SU-DHL-6 (cell line): ENCODE data around the gene RAB3GAP2.

Source experiments
- H2AFZ ChIP-seq: fragments of 200-600 bp; sonication (generic); 2 replicates; pipeline ENCODE4 v1.6.1; 2014; ENCODE audit warnings: low read depth, mild to moderate bottlenecking, moderate library complexity, mixed read lengths, antibody characterized with exemption, low read length; ENCODE audit not compliant: severe bottlenecking
- H3F3A ChIP-seq: fragments of 200-600 bp; shearing (Covaris generic); 2 replicates; pipeline ENCODE4 v1.6.0; 2016; ENCODE audit warnings: antibody characterized with exemption, mild to moderate bottlenecking; ENCODE audit not compliant: insufficient read depth
- H3K27ac ChIP-seq: fragments of 200-600 bp; sonication (generic); 2 replicates; pipeline ENCODE4 v1.5.1; 2016; ENCODE audit warnings: low read depth, mild to moderate bottlenecking, low read length, moderate library complexity, mixed read lengths
- H3K27me3 ChIP-seq: fragments of 200-600 bp; sonication (generic), shearing (Covaris generic); 2 replicates; pipeline ENCODE4 v1.6.0; 2014; ENCODE audit warnings: mild to moderate bottlenecking, low read length
- H3K36me3 ChIP-seq: fragments of 200-600 bp; sonication (generic); 2 replicates; pipeline ENCODE4 v1.6.1; 2014; ENCODE audit warnings: mild to moderate bottlenecking, low read length, mixed read lengths
- H3K4me2 ChIP-seq: fragments of 300-600, 200-600 bp; shearing (Covaris generic), sonication (generic); 2 replicates; pipeline ENCODE4 v1.6.0; 2014; ENCODE audit warnings: low read length, low read depth, mild to moderate bottlenecking; ENCODE audit not compliant: poor library complexity, severe bottlenecking
- H3K4me3 ChIP-seq: fragments of 200-600 bp; sonication (generic); 2 replicates; pipeline ENCODE4 v1.5.1; 2014; ENCODE audit warnings: antibody characterized with exemption, low read length, mild to moderate bottlenecking, mixed read lengths; ENCODE audit not compliant: insufficient read depth, poor library complexity, severe bottlenecking
- H3K79me2 ChIP-seq: fragments of 200-600 bp; sonication (generic); 2 replicates; pipeline ENCODE4 v1.6.1; 2014; ENCODE audit warnings: mild to moderate bottlenecking, low read length, moderate library complexity; ENCODE audit not compliant: insufficient read depth
- H3K9ac ChIP-seq: fragments of 200-600 bp; sonication (generic); 2 replicates; pipeline ENCODE4 v1.7.0; 2014; ENCODE audit warnings: mild to moderate bottlenecking, low read length
- H3K9me2 ChIP-seq: fragments of 200-600 bp; sonication (generic); replicated peaks from 2 replicates; pipeline ENCODE4 v1.6.1; 2014; ENCODE audit warnings: low read length; ENCODE audit not compliant: insufficient read depth
- H3K9me3 ChIP-seq: fragments of 200-600 bp; sonication (generic); 2 replicates; pipeline ENCODE4 v1.6.1; 2014; ENCODE audit warnings: low read length, mixed read lengths; ENCODE audit not compliant: insufficient read depth
- H4K20me1 ChIP-seq: fragments of 200-600 bp; sonication (generic); 2 replicates; pipeline ENCODE4 v1.6.1; 2014; ENCODE audit warnings: low read depth, mild to moderate bottlenecking, antibody characterized with exemption, low read length, moderate library complexity, mixed read lengths
- EZH2phosphoT487 ChIP-seq: fragments of 200-600 bp; sonication (generic), shearing (Covaris generic); conservative IDR thresholded peaks from 2 replicates; pipeline ENCODE4 v1.6.1; 2018; ENCODE audit warnings: mild to moderate bottlenecking, antibody characterized with exemption, low read length, moderate library complexity, mixed read lengths
- TF ChIP-seq, protein P1 (sequence below): fragments of 200-600 bp; sonication (generic); IDR thresholded peaks from one replicate; pipeline ENCODE4 v1.5.1; 2017; ENCODE audit warnings: antibody characterized with exemption, mild to moderate bottlenecking, low read length, moderate library complexity; ENCODE audit not compliant: insufficient read depth, poor library complexity, severe bottlenecking

RAB3GAP2 gene

DNA sequence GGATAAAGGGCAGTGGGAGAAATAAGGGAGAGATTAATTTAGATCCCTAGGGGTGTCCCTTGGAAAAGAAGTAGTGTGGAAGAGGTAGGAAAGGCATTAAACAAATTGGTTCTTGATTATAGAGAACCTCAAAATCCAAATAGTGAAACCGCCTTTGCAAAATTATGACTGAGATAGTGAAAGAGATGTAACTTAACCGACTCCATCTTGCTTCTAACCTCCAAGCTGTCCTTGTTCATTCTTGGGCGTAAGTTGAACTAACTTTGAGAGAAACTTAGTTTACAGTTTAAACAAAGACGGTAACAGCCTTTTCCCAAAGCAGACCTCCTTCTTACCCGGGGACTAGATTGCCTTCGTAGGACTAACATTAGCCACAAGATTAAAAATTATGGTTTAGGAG lies 3.2 kb upstream of the RAB3GAP2 start:
- Histone ChIP-seq H3K27ac (no peak overlapping the region), H3F3A (no peaks in the 10 kb centered on the region), H3K9ac (no peak overlapping the region), H3K9me2 (no peaks in the 10 kb centered on the region), H3K79me2 (peaks cover 17% of the 10 kb centered on the region), H3K4me3 (no peak overlapping the region), H3K27me3 (no peaks in the 10 kb centered on the region), H2AFZ (no peak overlapping the region), H4K20me1 (no peaks in the 10 kb centered on the region), H3K4me2 (no peak overlapping the region), H3K36me3 (no peaks in the 10 kb centered on the region), H3K9me3 (no peaks in the 10 kb centered on the region)
- TF ChIP-seq, protein P1, sequence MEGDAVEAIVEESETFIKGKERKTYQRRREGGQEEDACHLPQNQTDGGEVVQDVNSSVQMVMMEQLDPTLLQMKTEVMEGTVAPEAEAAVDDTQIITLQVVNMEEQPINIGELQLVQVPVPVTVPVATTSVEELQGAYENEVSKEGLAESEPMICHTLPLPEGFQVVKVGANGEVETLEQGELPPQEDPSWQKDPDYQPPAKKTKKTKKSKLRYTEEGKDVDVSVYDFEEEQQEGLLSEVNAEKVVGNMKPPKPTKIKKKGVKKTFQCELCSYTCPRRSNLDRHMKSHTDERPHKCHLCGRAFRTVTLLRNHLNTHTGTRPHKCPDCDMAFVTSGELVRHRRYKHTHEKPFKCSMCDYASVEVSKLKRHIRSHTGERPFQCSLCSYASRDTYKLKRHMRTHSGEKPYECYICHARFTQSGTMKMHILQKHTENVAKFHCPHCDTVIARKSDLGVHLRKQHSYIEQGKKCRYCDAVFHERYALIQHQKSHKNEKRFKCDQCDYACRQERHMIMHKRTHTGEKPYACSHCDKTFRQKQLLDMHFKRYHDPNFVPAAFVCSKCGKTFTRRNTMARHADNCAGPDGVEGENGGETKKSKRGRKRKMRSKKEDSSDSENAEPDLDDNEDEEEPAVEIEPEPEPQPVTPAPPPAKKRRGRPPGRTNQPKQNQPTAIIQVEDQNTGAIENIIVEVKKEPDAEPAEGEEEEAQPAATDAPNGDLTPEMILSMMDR: no peak
- no peak for TF ChIP-seq EZH2phosphoT487

DNA sequence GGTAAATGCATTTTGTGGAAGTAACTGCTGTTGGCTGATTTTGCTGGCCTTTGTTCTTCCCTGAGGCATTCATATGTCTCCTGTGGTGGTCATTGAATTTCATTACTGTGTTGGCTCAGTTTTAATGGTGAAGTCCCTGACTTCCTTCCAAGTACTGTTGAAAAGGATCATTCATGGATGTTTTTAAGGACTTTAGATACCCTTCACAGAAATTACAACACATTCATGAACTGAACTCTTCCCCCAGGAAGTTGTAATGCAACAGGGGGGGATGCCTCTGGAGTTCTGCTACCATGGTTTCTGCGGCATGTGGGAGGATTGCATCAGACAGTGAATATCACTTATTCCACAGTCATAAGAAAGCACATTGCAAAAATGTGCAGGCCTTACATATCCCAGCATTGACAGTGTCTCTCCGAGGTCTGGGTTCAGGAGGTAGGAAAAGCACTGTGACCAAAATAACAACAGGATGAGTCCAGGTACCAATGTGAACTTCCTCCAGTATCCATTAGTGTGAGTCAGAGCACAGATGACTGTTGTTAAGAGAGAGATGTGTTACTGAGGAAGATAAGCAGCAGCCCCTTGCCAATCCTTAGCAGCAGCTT lies 2.1 kb upstream of the RAB3GAP2 start:
- no peaks in the 10 kb centered on the region for H3K9me3 ChIP-seq
- H3K27ac ChIP-seq: no peak overlapping the region
- no peaks in the 10 kb centered on the region for H3K27me3 ChIP-seq
- no peaks in the 10 kb centered on the region for H3K9me2 ChIP-seq
- H3K36me3 ChIP-seq: 0 out of 2 replicates have a peak, but pooled peaks cover 4% of the 10 kb centered on the region
- no peaks in the 10 kb centered on the region for H3F3A ChIP-seq
- TF ChIP-seq, protein P1: no peak
- no peak for TF ChIP-seq EZH2phosphoT487
- H4K20me1 ChIP-seq: no peaks in the 10 kb centered on the region
- peaks cover 28% of the 10 kb centered on the region for H3K79me2 ChIP-seq
- no peak overlapping the region for H3K9ac ChIP-seq
- H2AFZ ChIP-seq: no peak overlapping the region
- H3K4me3 ChIP-seq: no peak overlapping the region
- H3K4me2 ChIP-seq: no peak overlapping the region

DNA sequence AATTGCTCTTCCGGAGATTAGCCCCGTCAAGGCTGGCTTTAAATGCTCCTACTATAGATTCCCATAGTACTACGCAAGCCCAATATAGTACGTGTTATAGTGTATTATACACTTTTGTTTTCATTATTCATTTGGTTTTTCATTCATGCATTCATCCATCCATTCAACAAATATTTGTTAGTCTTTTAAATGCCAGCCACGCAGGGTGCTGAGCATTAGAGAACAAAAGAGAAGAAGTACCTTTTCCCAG lies 513 bp upstream of the RAB3GAP2 start:
- Histone ChIP-seq H3K79me2 (peaks cover 44% of the 10 kb centered on the region), H3K4me3 (peak overlapping the region; percentile 40), H2AFZ (peak overlapping the region; percentile 93), H3K9ac (peak overlapping the region; percentile 97), H3K27ac (peak overlapping the region; percentile 20), H3K4me2 (peak overlapping the region; percentile 71), H3K9me3 (no peaks in the 10 kb centered on the region), H3K36me3 (peaks cover 17% of the 10 kb centered on the region), H4K20me1 (no peaks in the 10 kb centered on the region), H3K27me3 (no peaks in the 10 kb centered on the region), H3F3A (no peaks in the 10 kb centered on the region), H3K9me2 (no peaks in the 10 kb centered on the region)
- TF ChIP-seq, protein P1: no peak
- TF ChIP-seq EZH2phosphoT487: no peak

DNA sequence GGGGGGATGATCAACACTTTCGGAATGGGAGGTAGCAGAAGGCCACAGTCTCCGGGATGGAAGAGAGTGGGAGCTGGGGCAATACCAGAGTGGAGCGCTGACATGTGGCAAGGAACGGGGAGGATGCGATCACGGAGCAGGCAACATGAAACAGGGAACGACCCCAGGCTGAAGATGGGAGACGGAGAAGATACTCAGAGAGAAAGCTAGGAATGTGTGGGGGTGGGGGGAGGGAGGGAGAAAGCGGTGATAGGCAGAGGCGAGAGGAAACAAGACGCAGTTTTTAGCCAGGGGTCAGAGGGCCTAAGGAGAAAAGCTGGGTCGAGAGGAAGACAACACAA lies 577 bp downstream of the RAB3GAP2 start:
- H3K79me2 ChIP-seq: peaks cover 55% of the 10 kb centered on the region
- H2AFZ ChIP-seq: peak overlapping the region; percentile 78

More for the DNA sequence above, 577 bp downstream of the RAB3GAP2 start:
- no peak for TF ChIP-seq EZH2phosphoT487
- TF ChIP-seq, protein P1: no peak
- H3K4me3 ChIP-seq: peak overlapping the region; percentile 93
- H3K9me3 ChIP-seq: no peaks in the 10 kb centered on the region
- H3K27ac ChIP-seq: peak overlapping the region; percentile 60
- peak overlapping the region; percentile 97 for H3K9ac ChIP-seq
- H4K20me1 ChIP-seq: no peaks in the 10 kb centered on the region
- peak overlapping the region; percentile 78 for H3K4me2 ChIP-seq
- H3F3A ChIP-seq: no peaks in the 10 kb centered on the region
- H3K27me3 ChIP-seq: no peaks in the 10 kb centered on the region
- H3K36me3 ChIP-seq: peaks cover 28% of the 10 kb centered on the region
- H3K9me2 ChIP-seq: no peaks in the 10 kb centered on the region
